ENCODE measurements around the gene CCT3.

The CCT3 gene

GRCh38 chr1:156281693-156282478, 56.2 kb downstream of the CCT3 start:
- peak; percentile 72 for DNase-seq (ENCODE audit: low spot score)

GRCh38 chr1:156281281-156281680, 56.8 kb downstream of the CCT3 start:
- DNase-seq (ENCODE audit: low spot score) = no peak

DNA sequence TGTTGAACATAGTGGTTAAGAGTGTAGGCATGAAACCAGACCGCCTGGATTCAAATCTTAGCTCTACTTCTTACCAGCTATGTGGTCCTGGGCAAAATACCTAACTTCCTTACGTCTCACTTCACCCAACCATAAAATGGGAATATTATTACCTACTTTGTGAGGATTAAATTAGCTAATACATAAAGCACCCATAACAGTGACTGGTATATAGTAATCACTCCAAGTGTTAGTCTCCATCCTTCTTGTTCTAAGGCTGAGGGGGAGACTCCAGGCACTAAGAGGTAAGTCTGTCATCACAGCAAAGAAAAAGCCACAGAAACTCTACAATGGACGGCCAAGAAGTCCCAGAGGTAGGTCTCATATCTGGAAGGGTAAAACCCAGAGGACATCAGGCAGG, 58.3 kb downstream of the CCT3 start:
- DNase-seq (ENCODE audit: low spot score) = no peak

DNA sequence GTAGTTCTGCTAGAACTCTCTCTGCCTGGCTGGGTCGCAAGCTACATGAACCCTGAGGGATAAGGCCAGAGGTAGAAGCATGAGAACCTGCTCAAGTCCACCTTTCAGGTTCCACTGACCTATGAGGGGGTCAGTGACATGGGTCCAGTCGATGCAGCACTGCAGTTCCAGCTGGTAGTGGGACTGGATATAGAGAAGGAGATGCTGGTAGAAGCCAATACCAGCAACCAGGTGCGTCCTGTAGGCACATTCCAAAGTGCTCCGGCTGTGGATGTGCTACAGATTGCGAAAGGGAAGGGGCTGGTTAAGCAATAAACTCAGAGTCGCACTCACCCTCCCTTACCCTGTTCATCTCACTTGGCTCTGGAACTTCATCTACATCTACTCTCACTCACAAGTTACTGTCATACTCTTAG, 61.1 kb downstream of the CCT3 start:
- no peak for DNase-seq (ENCODE audit: low spot score)

DNA sequence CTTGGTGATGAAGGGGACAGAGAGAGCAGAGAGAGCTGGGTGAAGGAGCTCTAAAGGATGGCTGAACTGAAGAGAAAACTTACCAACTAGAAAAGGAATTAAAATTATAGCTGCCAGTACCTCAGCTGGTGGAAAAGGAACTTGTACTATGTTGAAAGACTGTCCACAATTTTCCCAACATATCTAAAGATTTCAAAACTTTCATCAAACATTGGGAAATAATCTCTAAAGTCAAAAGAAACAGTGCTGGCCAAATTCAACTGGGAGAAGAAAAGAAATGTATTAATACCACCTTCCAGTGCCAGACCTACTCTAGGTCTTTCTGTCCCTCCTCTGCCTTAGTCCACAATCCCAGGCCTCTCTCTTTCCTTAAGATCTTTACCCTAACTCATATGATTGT, 61.6 kb downstream of the CCT3 start:
- DNase-seq (ENCODE audit: low spot score) = no peak

- no peak for DNase-seq (ENCODE audit: low spot score)
These were observed 67.8 kb downstream of the CCT3 start for GRCh38 chr1:156270314-156270713.

DNA sequence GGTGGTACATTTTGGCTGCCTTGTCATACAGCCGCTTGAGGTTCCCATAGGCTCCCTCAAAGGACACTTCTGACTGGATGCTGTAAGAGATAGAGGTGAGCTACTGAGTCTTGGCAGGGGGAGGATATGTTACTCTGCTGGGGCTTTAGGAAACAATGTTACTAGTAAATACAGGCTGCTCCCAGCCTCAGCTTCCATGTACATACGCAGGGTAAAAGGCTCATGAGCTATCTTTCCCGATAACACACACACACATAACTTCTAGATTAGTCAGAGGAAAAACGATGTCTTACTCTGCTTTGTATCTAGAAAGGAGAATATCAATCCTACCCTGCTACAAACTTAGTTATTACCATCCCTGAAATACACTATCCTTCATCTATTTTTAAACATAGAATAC, 69.8 kb downstream of the CCT3 start:
- DNase-seq (ENCODE audit: low spot score) = no peak

- no peak for DNase-seq (ENCODE audit: low spot score)
These were observed 72.0 kb downstream of the CCT3 start for GRCh38 chr1:156266051-156266450.

- DNase-seq (ENCODE audit: low spot score) = no peak
These were observed 74.8 kb downstream of the CCT3 start for GRCh38 chr1:156263288-156263655.

GRCh38 chr1:156262461-156263287, 75.4 kb downstream of the CCT3 start:
- peak; percentile 51 for DNase-seq (ENCODE audit: low spot score)

DNA sequence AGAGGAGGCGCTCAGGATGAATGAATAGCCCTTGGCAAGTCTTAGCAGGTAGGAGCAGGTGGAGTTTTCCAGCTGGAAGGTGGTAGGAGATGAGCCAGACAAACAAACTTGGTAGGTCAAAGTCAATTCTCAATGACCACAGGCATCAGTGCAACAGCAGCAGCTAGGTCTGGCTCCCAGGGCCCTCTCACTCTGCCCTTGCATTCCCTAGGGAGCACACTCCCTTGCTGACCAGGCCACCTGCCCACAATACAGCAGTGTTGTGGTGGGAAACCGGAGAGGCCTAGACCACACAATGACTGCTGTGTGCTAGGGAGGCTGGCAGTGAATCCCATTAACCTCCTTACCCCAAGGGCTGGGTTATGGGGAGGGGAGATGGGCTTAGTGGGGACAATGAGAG, 77.2 kb downstream of the CCT3 start:
- peak; percentile 78 for DNase-seq (ENCODE audit: low spot score)

DNA sequence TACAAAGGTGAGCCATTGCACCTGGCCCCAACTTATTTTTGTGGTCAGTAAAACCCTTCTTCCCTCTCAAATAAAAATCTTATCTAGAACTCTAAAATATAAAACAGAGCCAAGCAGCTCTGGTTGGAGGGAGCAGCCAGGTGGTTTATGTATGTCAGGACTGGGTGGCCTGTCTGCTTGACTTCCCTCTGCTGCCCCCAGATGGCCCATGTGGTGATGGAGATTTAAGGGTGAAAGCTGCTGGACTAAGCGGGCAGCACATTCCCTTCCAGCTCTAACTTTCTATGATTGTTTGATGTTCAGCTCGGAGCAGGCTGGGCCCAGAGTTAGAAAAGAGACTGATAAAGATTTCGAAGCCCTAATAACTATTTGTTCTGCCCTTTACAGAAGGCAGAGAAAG, 78.3 kb downstream of the CCT3 start:
- DNase-seq (ENCODE audit: low spot score) = no peak
